Measurements from ENCODE around the gene P2RY12. TPM values are rescaled to one million over a fixed set of nuclear protein-coding genes. Genes with fewer than 3 reads are reported as not detected.

The P2RY12 gene
- total and polyA plus RNA-seq, 2 of the 8 experiments (the other 6 are each of a cell fraction or from before 2014, with no cell fraction given), result not detected

DNA sequence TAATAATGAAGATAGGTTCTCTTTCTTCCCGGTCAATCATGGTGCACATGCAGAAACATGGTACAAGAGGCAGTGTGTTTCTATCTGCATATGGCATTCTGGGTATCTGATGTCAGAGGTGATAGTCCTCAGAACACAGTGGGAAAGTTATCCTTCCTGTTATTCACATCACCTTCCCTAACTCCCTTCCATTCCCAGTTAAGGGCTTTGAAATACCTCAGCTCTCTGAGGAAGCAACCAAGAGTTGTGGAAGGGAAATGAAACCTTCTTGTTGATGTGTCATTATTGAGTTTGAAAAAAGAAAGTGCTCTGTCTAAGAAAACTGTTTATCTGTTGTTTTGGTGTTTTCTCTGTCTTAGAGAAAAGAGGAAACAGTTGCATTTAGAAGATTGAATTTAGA lies 33.3 kb downstream of the P2RY12 start:
- Histone ChIP-seq H2BK12ac (ENCODE audit: low read depth, low read length) (no peak overlapping the region), H3K23me2 (ENCODE audit: low read depth, low read length) (no peaks in the 10 kb centered on the region), H3K9ac (replicated peaks in 1 of 4; ENCODE audit: extremely low read depth in 1 of 4, low read depth in 3 of 4, low read length in 3 of 4) (no peak overlapping the region), H3K36me3 (ENCODE audit: control insufficient read depth in 2 of 4, insufficient read depth in 4 of 4, low read length in 3 of 4) (peaks cover 0 to 6% (median 4%) of the 10 kb centered on the region in 4 experiments; a peak in 4 of 8 replicates), H2BK20ac (ENCODE audit: low read length) (no peak overlapping the region), H2BK15ac (ENCODE audit: low read length) (no peak overlapping the region), H3K56ac (replicated peaks; ENCODE audit: insufficient read length, low read depth, low read length) (no peak overlapping the region), H2BK120ac (replicated peaks; ENCODE audit: low read depth, low read length) (no peak overlapping the region), H3K18ac (ENCODE audit: extremely low read depth, low read length) (no peak overlapping the region), H3K4me2 (ENCODE audit: insufficient read depth in 1 of 2, low read depth in 2 of 2, low read length in 2 of 2) (no peak overlapping the region), H3K4me1 (replicated peaks in 1 of 4; ENCODE audit: control insufficient read depth in 3 of 4, insufficient read depth in 4 of 4, low read length in 3 of 4) (peaks cover 0 to 10% (median 5%) of the 10 kb centered on the region in 4 experiments; a peak in 3 of 7 replicates), H4K91ac (replicated peaks; ENCODE audit: insufficient read length, low read length) (no peak overlapping the region), H4K8ac (ENCODE audit: extremely low read depth, insufficient read depth, low read length) (no peak overlapping the region), H3K79me2 (ENCODE audit: control insufficient read depth in 1 of 2, insufficient read depth in 2 of 2, low read length in 2 of 2) (no peaks in the 10 kb centered on the region), H2BK5ac (ENCODE audit: low read depth, low read length) (no peak overlapping the region), H3K14ac (ENCODE audit: insufficient read length) (no peak overlapping the region), H3K4ac (replicated peaks; ENCODE audit: insufficient read length, low read depth, low read length) (no peak overlapping the region), H2AFZ (ENCODE audit: low read length) (no peak overlapping the region), H4K20me1 (replicated peaks in 1 of 2; ENCODE audit: control insufficient read depth in 1 of 2, insufficient read depth in 2 of 2, low read length in 2 of 2) (no peaks in the 10 kb centered on the region), H3K9me3 (ENCODE audit: insufficient read depth in 2 of 2, low read depth in 1 of 2, low read length in 1 of 2) (no peaks in the 10 kb centered on the region), H3K27ac (ENCODE audit: low read depth, low read length) (no peak overlapping the region), H3K27me3 (replicated peaks in 1 of 4; ENCODE audit: control insufficient read depth in 3 of 4, extremely low read depth in 1 of 4, insufficient read depth in 3 of 4, low read length in 3 of 4) (no peaks in the 10 kb centered on the region), H3K79me1 (ENCODE audit: low read depth, low read length) (no peaks in the 10 kb centered on the region), H4K5ac (ENCODE audit: insufficient read length, low read depth, low read length) (no peak overlapping the region), H2AK5ac (ENCODE audit: low read depth, low read length) (no peak overlapping the region), H3K4me3 (ENCODE audit: extremely low read depth in 1 of 4, insufficient read depth in 2 of 4, low read depth in 3 of 4, low read length in 4 of 4) (no peak overlapping the region), H3K23ac (ENCODE audit: insufficient read length) (no peak overlapping the region)
- ChIA-PET POLR2A (ENCODE audit: partially characterized antibody) (no interaction called here), CTCF (ENCODE audit: partially characterized antibody) (interaction anchor here (1.1 to 1.7 kb wide), 3 partner anchors 17 to 28 kb away, joined by 3 read pairs; no protein-coding TSS in a partner anchor)
- DNase-seq (ENCODE audit: low read depth in 1 of 2, low spot score in 2 of 2), result no peak
- TF ChIP-seq SIRT6 (IDR thresholded peaks at IDR 0.05; ENCODE audit: low read length), result no peak
- TF ChIP-seq POLR2AphosphoS5 (IDR thresholded peaks at IDR 0.05; ENCODE audit: low read depth, low read length), result no peak
- no peak for TF ChIP-seq CHD1 (IDR thresholded peaks at IDR 0.05; ENCODE audit: low read depth, low read length)
- TF ChIP-seq CHD2 (IDR thresholded peaks at IDR 0.05; ENCODE audit: low read length), result no peak
- TF ChIP-seq, protein P1, sequence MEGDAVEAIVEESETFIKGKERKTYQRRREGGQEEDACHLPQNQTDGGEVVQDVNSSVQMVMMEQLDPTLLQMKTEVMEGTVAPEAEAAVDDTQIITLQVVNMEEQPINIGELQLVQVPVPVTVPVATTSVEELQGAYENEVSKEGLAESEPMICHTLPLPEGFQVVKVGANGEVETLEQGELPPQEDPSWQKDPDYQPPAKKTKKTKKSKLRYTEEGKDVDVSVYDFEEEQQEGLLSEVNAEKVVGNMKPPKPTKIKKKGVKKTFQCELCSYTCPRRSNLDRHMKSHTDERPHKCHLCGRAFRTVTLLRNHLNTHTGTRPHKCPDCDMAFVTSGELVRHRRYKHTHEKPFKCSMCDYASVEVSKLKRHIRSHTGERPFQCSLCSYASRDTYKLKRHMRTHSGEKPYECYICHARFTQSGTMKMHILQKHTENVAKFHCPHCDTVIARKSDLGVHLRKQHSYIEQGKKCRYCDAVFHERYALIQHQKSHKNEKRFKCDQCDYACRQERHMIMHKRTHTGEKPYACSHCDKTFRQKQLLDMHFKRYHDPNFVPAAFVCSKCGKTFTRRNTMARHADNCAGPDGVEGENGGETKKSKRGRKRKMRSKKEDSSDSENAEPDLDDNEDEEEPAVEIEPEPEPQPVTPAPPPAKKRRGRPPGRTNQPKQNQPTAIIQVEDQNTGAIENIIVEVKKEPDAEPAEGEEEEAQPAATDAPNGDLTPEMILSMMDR (IDR thresholded peaks at IDR 0.05; ENCODE audit: control extremely low read depth in 1 of 3, insufficient read depth in 1 of 3, low read depth in 1 of 3, low read length in 3 of 3), result no peak
- no peak for TF ChIP-seq RBBP5 (IDR thresholded peaks at IDR 0.05; ENCODE audit: borderline replicate concordance, low read depth, low read length)
- TF ChIP-seq JUND (IDR thresholded peaks at IDR 0.05; ENCODE audit: low read length), result no peak
- TF ChIP-seq EGR1 (IDR thresholded peaks at IDR 0.05; ENCODE audit: borderline replicate concordance, low read depth, low read length), result no peak
- TF ChIP-seq MAFK (IDR thresholded peaks at IDR 0.05; ENCODE audit: low read depth, low read length), result no peak
- TF ChIP-seq KDM4A (IDR thresholded peaks at IDR 0.05; ENCODE audit: low read depth, low read length, severe bottlenecking), result no peak
- no peak for TF ChIP-seq RNF2 (IDR thresholded peaks at IDR 0.05; ENCODE audit: borderline replicate concordance, low read depth, low read length, missing control alignments, poor library complexity, severe bottlenecking)
- FAIRE-seq, result no peak
- WGBS, 2 experiments (ENCODE audit: extremely low coverage in 1 of 2, insufficient coverage in 1 of 2, insufficient read length in 1 of 2, insufficient replicate concordance in 2 of 2, low coverage in 1 of 2, low lambda C conversion rate in 2 of 2, missing lambda C conversion rate in 1 of 2), result 90% methylated on average over 1 of the region's 1 CpG; no CpG with 5 or more reads in 1 of the 2 experiments

Measured in H1 (cell line).